WTC11 (cell line): ENCODE data around the gene NAA80. TPM values are rescaled to one million over a fixed set of nuclear protein-coding genes. Genes with fewer than 3 reads are reported as not detected.
A peak's percentile ranks its signal among the peaks of the same experiment; 100 is the strongest.

Source experiments
- ATAC-seq: fragments of 200-7000 bp; cut with Tn5 transposase; 2 replicates; pipeline ENCODE4 v1.10.0; 2021; ENCODE audit warnings: mild to moderate bottlenecking, moderate library complexity
- CTCF ChIA-PET: fragments of 300-600 bp; sonication (Branson Sonifier 250); formaldehyde crosslinking; loops from one replicate; lab custom pipeline; 2021; ENCODE audit warnings: antibody characterized with exemption; lab: Charles Lee
- POLR2A ChIA-PET: fragments of 350-600 bp; sonication (Branson Sonifier 250); formaldehyde crosslinking; loops from one replicate; lab custom pipeline; 2021; ENCODE audit warnings: antibody characterized with exemption; lab: Charles Lee
- DNase-seq: peaks from one replicate; pipeline ENCODE4 v3.0.0; 2021; ENCODE audit warnings: low spot score
- H3K27ac Mint-ChIP-seq: 2 replicates; pipeline ENCODE4 v1.8.0; 2021; ENCODE audit warnings: mixed read lengths
- H3K27me3 Mint-ChIP-seq: 2 replicates; pipeline ENCODE4 v1.8.0; 2021; ENCODE audit warnings: low read depth, mild to moderate bottlenecking, moderate library complexity, mixed read lengths
- H3K36me3 Mint-ChIP-seq: 2 replicates; pipeline ENCODE4 v1.8.0; 2021; ENCODE audit warnings: mixed read lengths
- H3K4me1 Mint-ChIP-seq: 2 replicates; pipeline ENCODE4 v1.8.0; 2022; ENCODE audit warnings: mixed read lengths
- H3K4me3 Mint-ChIP-seq: 2 replicates; pipeline ENCODE4 v1.8.0; 2021; ENCODE audit warnings: mild to moderate bottlenecking, moderate library complexity, mixed read lengths
- H3K9me3 Mint-ChIP-seq: 2 replicates; pipeline ENCODE4 v1.8.0; 2021; ENCODE audit warnings: mixed read lengths
- ARID4B ChIP-seq: sonication (generic); formaldehyde crosslinking; IDR thresholded peaks from 2 replicates; pipeline ENCODE4 v1.8.0; 2023; ENCODE audit warnings: missing genetic modification reagents, mild to moderate bottlenecking, borderline replicate concordance
- CTCF ChIP-seq: fragments of 200-600 bp; IDR thresholded peaks from 2 replicates; pipeline ENCODE4 v1.8.0; 2022; ENCODE audit warnings: antibody characterized with exemption
- E2F1 ChIP-seq: sonication (generic); formaldehyde crosslinking; IDR thresholded peaks from 2 replicates; pipeline ENCODE4 v1.8.0; 2022; ENCODE audit warnings: mild to moderate bottlenecking, missing genetic modification reagents
- HMGXB4 ChIP-seq: sonication (generic); formaldehyde crosslinking; IDR thresholded peaks from 2 replicates; pipeline ENCODE4 v1.8.1; 2023; ENCODE audit warnings: mild to moderate bottlenecking, moderate library complexity, missing genetic modification reagents
- KAT7 ChIP-seq: sonication (generic); formaldehyde crosslinking; IDR thresholded peaks from 2 replicates; pipeline ENCODE4 v1.8.1; 2023; ENCODE audit warnings: missing genetic modification reagents, mild to moderate bottlenecking, borderline replicate concordance
- SP1 ChIP-seq: sonication (generic); formaldehyde crosslinking; conservative IDR thresholded peaks from 2 replicates; pipeline ENCODE4 v1.8.1; 2022; ENCODE audit warnings: missing genetic modification reagents
- total RNA-seq: library from RNA; stranded (reverse); gene quantifications from 3 replicates; pipeline ENCODE4 v1.2.3, GENCODE V29; 2021
- TF ChIP-seq, protein P1 (sequence below): sonication (generic); formaldehyde crosslinking; IDR thresholded peaks from 2 replicates; pipeline ENCODE4 v1.8.0; 2022; ENCODE audit warnings: mild to moderate bottlenecking, missing genetic modification reagents
- TF ChIP-seq, protein P2 (sequence below): sonication (generic); formaldehyde crosslinking; IDR thresholded peaks from 2 replicates; pipeline ENCODE4 v1.8.0; 2022; ENCODE audit warnings: mild to moderate bottlenecking, missing genetic modification reagents
- TF ChIP-seq, protein P3 (sequence below): fragments of 250-450 bp; sonication (Bioruptor Pico); IDR thresholded peaks from 2 replicates; pipeline ENCODE4 v1.9.0; 2021; ENCODE audit warnings: moderate library complexity, mild to moderate bottlenecking, inconsistent platforms, borderline replicate concordance

Gene NAA80
- total RNA-seq, 1 experiment from 2014 or later = 17.3 TPM

GRCh38 chr3:50324351-50325112 lies 25.3 kb upstream of the NAA80 start:
- ChIA-PET CTCF (interaction anchor here (0.6 to 5.5 kb wide), 13 partner anchors 12 to 287 kb away, joined by 3 to 95 read pairs (median 4); partner anchors contain the start of genes CISH, HYAL1, HYAL3 and IFRD2), POLR2A (no interaction called here)
- no peaks in the 10 kb centered on the region for H3K9me3 Mint-ChIP-seq

More at GRCh38 chr3:50324351-50325112, 25.3 kb upstream of the NAA80 start:
- H3K36me3 Mint-ChIP-seq = peaks cover 12% of the 10 kb centered on the region
- no peaks in the 10 kb centered on the region for H3K27me3 Mint-ChIP-seq
- TF ChIP-seq CTCF (peak; percentile 91), E2F1 (CRISPR knock-in tag) (no peak), ARID4B (CRISPR knock-in tag) (0 out of 2 replicates have a peak, but pooled peaks have one; percentile 34), KAT7 (no peak), SP1 (CRISPR knock-in tag) (0 out of 2 replicates have a peak, but pooled peaks have one; percentile 24), HMGXB4 (0 out of 2 replicates have a peak, but pooled peaks have one; percentile 28)
- TF ChIP-seq, protein P1, sequence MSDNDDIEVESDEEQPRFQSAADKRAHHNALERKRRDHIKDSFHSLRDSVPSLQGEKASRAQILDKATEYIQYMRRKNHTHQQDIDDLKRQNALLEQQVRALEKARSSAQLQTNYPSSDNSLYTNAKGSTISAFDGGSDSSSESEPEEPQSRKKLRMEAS (CRISPR knock-in tag) = 0 out of 2 replicates have a peak, but pooled peaks have one; percentile 34
- TF ChIP-seq, protein P2, sequence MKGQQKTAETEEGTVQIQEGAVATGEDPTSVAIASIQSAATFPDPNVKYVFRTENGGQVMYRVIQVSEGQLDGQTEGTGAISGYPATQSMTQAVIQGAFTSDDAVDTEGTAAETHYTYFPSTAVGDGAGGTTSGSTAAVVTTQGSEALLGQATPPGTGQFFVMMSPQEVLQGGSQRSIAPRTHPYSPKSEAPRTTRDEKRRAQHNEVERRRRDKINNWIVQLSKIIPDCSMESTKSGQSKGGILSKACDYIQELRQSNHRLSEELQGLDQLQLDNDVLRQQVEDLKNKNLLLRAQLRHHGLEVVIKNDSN (CRISPR knock-in tag) = 0 out of 2 replicates have a peak, but pooled peaks have one; percentile 15
- TF ChIP-seq, protein P3, sequence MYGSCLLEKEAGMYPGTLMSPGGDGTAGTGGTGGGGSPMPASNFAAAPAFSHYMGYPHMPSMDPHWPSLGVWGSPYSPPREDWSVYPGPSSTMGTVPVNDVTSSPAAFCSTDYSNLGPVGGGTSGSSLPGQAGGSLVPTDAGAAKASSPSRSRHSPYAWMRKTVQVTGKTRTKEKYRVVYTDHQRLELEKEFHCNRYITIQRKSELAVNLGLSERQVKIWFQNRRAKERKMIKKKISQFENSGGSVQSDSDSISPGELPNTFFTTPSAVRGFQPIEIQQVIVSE (CRISPR knock-in tag) = no peak
- peak overlapping the region; percentile 22; the same call in 1 of the 2 replicates for H3K4me3 Mint-ChIP-seq
- H3K4me1 Mint-ChIP-seq = peaks cover 41% of the 10 kb centered on the region
- peak overlapping the region; percentile 45 for H3K27ac Mint-ChIP-seq
- peak; percentile 94 for DNase-seq
- ATAC-seq = peak; percentile 23
